H7 (cell line): ENCODE measurements around the gene NUBPL. TPM values are rescaled to one million over a fixed set of nuclear protein-coding genes. Genes with fewer than 3 reads are reported as not detected.
A peak's percentile ranks its signal among the peaks of the same experiment; 100 is the strongest.

Source experiments
- DNase-seq: peaks from one replicate; pipeline ENCODE4 v3.0.0; 2012
- H3K27me3 ChIP-seq: 2 replicates; pipeline ENCODE4 v1.6.0; 2011; ENCODE audit warnings: mild to moderate bottlenecking, low read length; ENCODE audit not compliant: control insufficient read depth, insufficient read depth
- H3K36me3 ChIP-seq: replicated peaks from 2 replicates; pipeline ENCODE4 v1.5.1; 2011; ENCODE audit warnings: low read length; ENCODE audit not compliant: control insufficient read depth, insufficient read depth
- H3K4me3 ChIP-seq: 2 replicates; pipeline ENCODE4 v1.5.1; 2011; ENCODE audit warnings: low read depth, mild to moderate bottlenecking, control low read depth, low read length, moderate library complexity; ENCODE audit not compliant: insufficient read depth
- total RNA-seq: library from RNA; depleted of rRNA; stranded (reverse); fragments of >200 nt; shearing (Covaris generic); gene quantifications from 2 replicates; pipeline ENCODE4 v1.2.3, GENCODE V29; 2014; rRNA removed

NUBPL gene
- 8.7 and 11.5 TPM in 2 replicates for total RNA-seq

- DNase-seq = peak; percentile 89
- H3K36me3 ChIP-seq = no peaks in the 10 kb centered on the region
- H3K4me3 ChIP-seq = peak within 1 kb of the TSS; percentile 93
- H3K27me3 ChIP-seq = no peaks in the 10 kb centered on the region
These were observed at the start of gene NUBPL for GRCh38 chr14:31561155-31561846. Gene NUBPL, plus strand, starts transcription at chr14:31561404. Its CDS starts 36 bp downstream, at chr14:31561440.

DNA sequence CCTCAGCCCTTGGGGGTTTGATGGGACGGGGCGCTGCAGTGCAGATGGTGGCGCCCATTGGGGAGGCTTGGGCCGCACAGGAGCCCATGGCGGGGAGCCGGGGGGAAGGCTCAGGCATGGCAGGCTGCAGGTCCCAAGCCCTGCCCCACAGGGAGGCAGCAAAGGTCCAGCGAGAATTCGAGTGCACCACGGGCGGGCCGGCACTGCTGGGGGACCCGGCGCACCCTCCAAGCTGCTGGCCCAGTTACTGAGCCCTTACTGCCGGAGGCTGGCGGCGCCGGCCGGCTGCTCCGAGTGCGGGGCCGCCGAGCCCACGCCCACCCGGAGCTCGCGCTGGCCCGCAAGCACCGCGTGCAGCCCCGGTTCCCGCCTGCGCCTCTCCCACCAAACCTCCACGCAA lies 34.1 kb upstream of the NUBPL start:
- Histone ChIP-seq H3K4me3 (no peak overlapping the region), H3K36me3 (no peaks in the 10 kb centered on the region), H3K27me3 (no peaks in the 10 kb centered on the region)
- no peak for DNase-seq

DNA sequence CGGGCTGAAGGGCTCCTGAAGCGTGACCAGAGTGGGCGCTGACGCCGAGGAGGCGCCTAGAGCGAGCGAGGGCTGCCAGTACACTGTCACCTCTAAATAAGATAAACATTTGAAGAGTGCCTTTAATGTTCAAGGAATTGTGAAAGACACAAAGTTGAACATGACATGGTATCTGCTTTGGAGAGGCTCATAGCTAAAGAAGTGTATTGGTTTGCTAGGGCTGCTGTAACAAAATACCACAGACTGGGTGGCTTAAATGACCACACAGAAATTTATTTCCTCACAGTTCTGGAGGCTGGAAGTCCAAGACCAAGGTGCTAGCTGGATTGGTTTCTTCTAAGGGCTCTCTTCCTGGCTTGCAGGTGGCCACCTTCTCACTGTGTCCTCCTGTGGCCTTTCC lies 33.7 kb upstream of the NUBPL start:
- no peaks in the 10 kb centered on the region for H3K36me3 ChIP-seq
- DNase-seq = no peak
- H3K27me3 ChIP-seq = no peaks in the 10 kb centered on the region
- H3K4me3 ChIP-seq = no peak overlapping the region

DNA sequence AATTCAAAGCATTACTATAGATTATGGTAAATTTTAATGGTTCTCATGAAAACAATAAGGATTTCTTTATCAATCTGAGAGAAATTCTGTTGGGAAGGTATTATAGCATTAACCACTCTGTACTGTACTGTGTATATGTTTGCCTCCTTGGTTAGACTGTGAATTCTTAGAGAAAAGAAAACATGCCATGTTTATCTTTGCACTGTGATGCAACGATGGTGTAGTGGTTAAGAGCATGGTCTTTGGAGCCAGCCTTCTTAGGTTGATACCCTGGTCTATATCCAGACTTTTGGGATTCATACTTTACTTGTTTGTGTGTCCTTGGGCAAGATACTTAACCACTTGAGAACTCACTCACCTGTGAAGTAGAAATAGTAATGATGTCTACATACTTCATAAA lies 32.2 kb upstream of the NUBPL start:
- Histone ChIP-seq H3K36me3 (no peaks in the 10 kb centered on the region), H3K27me3 (no peaks in the 10 kb centered on the region), H3K4me3 (no peak overlapping the region)
- DNase-seq = no peak

GRCh38 chr14:31530136-31530535 lies 31.1 kb upstream of the NUBPL start:
- DNase-seq = no peak
- H3K27me3 ChIP-seq = no peaks in the 10 kb centered on the region

GRCh38 chr14:31536201-31536960 lies 24.8 kb upstream of the NUBPL start:
- no peak for DNase-seq
- H3K4me3 ChIP-seq = no peak overlapping the region
- no peaks in the 10 kb centered on the region for H3K27me3 ChIP-seq

More at GRCh38 chr14:31530136-31530535, 31.1 kb upstream of the NUBPL start:
- H3K4me3 ChIP-seq = no peak overlapping the region
- H3K36me3 ChIP-seq = no peaks in the 10 kb centered on the region

GRCh38 chr14:31541702-31542101 lies 19.5 kb upstream of the NUBPL start:
- no peak for DNase-seq
- no peaks in the 10 kb centered on the region for H3K36me3 ChIP-seq
- H3K4me3 ChIP-seq = no peak overlapping the region
- H3K27me3 ChIP-seq = no peaks in the 10 kb centered on the region

More at GRCh38 chr14:31536201-31536960, 24.8 kb upstream of the NUBPL start:
- no peaks in the 10 kb centered on the region for H3K36me3 ChIP-seq

DNA sequence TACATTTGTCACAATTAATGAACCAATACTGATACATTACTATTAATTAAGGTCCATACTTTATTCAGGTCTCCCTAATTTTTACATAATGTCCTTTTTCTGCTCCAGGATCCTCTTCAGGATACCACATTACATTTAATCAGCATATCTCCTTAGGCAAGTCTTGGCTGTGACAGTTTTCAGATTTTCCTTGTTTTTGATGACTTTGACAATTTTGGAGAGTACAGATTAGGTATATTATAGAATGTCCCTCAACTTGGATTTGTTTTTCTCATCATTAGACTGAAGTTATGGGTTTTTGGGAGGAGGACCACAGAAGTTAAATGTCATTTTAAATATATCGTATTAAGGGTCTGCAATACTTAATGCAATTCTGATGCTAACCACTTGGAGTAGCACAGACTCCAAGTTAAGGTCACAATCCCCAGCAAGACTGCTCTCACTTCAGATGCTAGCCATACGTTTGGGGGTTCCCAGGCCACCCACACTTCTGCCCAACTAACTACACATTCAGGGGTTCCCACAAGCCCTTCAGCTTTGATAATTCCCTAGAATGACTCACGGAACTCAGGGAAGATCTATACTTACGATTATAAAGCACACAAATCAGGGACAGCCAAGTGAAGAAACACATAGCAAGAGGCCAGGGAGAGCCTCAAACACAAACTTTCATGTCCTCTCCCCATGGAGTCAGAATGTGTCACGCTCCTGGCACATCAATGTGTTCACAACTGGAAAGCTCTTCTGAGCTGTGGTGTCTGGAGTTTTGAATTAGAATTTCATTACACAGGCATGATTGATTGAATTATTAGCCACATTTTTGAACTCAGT lies 17.0 kb upstream of the NUBPL start:
- no peak for DNase-seq
- no peaks in the 10 kb centered on the region for H3K36me3 ChIP-seq
- H3K27me3 ChIP-seq = no peaks in the 10 kb centered on the region
- H3K4me3 ChIP-seq = no peak overlapping the region

GRCh38 chr14:31544816-31545215 lies 16.4 kb upstream of the NUBPL start:
- H3K27me3 ChIP-seq = no peaks in the 10 kb centered on the region
- DNase-seq = no peak
- no peak overlapping the region for H3K4me3 ChIP-seq
- no peaks in the 10 kb centered on the region for H3K36me3 ChIP-seq

GRCh38 chr14:31545328-31545727 lies 15.9 kb upstream of the NUBPL start:
- no peak overlapping the region for H3K4me3 ChIP-seq
- H3K36me3 ChIP-seq = no peaks in the 10 kb centered on the region
- H3K27me3 ChIP-seq = no peaks in the 10 kb centered on the region
- DNase-seq = no peak

- DNase-seq = no peak
- Histone ChIP-seq H3K4me3 (no peak overlapping the region), H3K36me3 (no peaks in the 10 kb centered on the region), H3K27me3 (no peaks in the 10 kb centered on the region)
These were observed 11.4 kb upstream of the NUBPL start for GRCh38 chr14:31549817-31550216.

DNA sequence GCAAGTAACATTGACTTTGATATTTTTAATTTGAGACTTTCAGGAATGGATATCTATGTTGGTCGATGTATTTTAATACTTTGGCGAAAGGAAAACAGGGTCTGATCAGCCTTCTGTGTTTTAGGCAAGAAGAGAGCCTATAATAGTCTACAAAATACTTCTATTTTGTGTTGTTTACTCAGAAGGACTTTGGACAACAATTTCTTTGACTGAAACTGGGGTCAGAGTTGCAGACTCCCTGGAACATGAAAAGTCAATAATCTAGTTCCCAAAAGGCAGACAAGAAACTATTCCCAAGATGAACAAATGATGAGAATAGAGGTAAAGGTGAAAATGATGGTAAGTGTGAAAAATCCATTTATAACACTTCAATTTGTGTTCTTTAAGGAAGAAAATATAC lies 10.6 kb upstream of the NUBPL start:
- Histone ChIP-seq H3K36me3 (no peaks in the 10 kb centered on the region), H3K4me3 (no peak overlapping the region), H3K27me3 (no peaks in the 10 kb centered on the region)
- DNase-seq = no peak

DNA sequence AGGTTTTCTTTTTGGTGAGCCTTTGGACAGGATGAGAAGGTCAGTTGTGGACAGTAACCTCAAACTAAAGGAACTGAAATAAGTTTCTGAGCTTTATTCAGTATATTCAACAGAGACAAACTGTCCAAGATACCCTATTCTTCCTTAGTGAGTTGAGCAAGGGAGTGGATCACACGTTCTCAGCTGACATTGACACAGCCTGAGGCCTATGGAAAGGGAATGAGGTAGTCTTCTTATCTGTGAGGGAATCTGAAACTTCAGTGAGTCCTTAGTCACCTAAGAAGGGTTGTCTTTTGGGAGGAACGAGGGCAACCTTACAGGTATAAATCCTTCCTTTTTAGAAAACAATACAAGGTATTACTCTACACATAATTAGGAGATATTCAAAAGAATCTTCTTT lies 5.0 kb upstream of the NUBPL start:
- DNase-seq = no peak
- no peak overlapping the region for H3K4me3 ChIP-seq
- H3K27me3 ChIP-seq = no peaks in the 10 kb centered on the region
- no peaks in the 10 kb centered on the region for H3K36me3 ChIP-seq

DNA sequence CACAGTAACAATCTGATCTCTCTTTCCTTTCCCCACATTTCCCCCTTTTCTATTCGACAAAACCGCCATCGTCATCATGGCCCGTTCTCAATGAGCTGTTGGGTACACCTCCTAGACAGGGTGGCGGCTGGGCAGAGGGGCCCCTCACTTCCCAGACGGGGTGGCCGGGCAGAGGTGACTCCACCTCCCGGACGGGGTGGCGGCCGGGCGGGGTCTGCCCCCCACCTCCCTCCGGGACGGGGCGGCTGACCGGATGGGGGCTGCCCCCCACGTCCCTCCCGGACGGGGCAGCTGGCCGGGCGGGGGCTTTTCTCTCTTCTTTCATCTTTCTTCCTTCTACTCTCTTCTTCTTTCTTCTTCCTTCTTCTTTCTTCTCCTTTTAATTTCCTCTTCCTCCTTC lies 1.3 kb upstream of the NUBPL start:
- H3K27me3 ChIP-seq = no peaks in the 10 kb centered on the region
- no peaks in the 10 kb centered on the region for H3K36me3 ChIP-seq
- H3K4me3 ChIP-seq = no peak overlapping the region
- no peak for DNase-seq
